ENCODE measurements around the gene LRRC9.

LRRC9 gene

GRCh38 chr14:59959668-59960067 lies 39.7 kb downstream of the LRRC9 start:
- no peak overlapping the region for H3K4me3 ChIP-seq (ENCODE audit: low read depth in 1 of 2, low read length in 2 of 2)
- no peaks in the 10 kb centered on the region for H3K4me1 ChIP-seq (ENCODE audit: control insufficient read depth in 1 of 2, insufficient read depth in 2 of 2, low read length in 2 of 2)
- H3K36me3 ChIP-seq (ENCODE audit: control insufficient read depth in 1 of 2, insufficient read depth in 2 of 2, low read length in 2 of 2), result no peaks in the 10 kb centered on the region
- H3K27ac ChIP-seq (ENCODE audit: low read length), result no peak overlapping the region
- H3K27me3 ChIP-seq (ENCODE audit: low read depth, low read length), result no peaks in the 10 kb centered on the region
- H3K9me3 ChIP-seq (ENCODE audit: control insufficient read depth in 1 of 2, low read length in 2 of 2), result peaks cover 0 to 7% of the 10 kb centered on the region in 2 donors

GRCh38 chr14:59961518-59962062 lies 41.6 kb downstream of the LRRC9 start:
- H3K36me3 ChIP-seq (ENCODE audit: control insufficient read depth in 1 of 2, insufficient read depth in 2 of 2, low read length in 2 of 2), result no peaks in the 10 kb centered on the region
- no peak overlapping the region for H3K4me3 ChIP-seq (ENCODE audit: low read depth in 1 of 2, low read length in 2 of 2)
- no peaks in the 10 kb centered on the region for H3K4me1 ChIP-seq (ENCODE audit: control insufficient read depth in 1 of 2, insufficient read depth in 2 of 2, low read length in 2 of 2)
- no peaks in the 10 kb centered on the region for H3K27me3 ChIP-seq (ENCODE audit: low read depth, low read length)
- H3K27ac ChIP-seq (ENCODE audit: low read length), result no peak overlapping the region
- no peaks in the 10 kb centered on the region for H3K9me3 ChIP-seq (ENCODE audit: control insufficient read depth in 1 of 2, low read length in 2 of 2)

- Histone ChIP-seq H3K36me3 (ENCODE audit: control insufficient read depth in 1 of 2, insufficient read depth in 2 of 2, low read length in 2 of 2) (no peaks in the 10 kb centered on the region), H3K4me1 (ENCODE audit: control insufficient read depth in 1 of 2, insufficient read depth in 2 of 2, low read length in 2 of 2) (no peaks in the 10 kb centered on the region), H3K9me3 (ENCODE audit: control insufficient read depth in 1 of 2, low read length in 2 of 2) (no peaks in the 10 kb centered on the region), H3K4me3 (ENCODE audit: low read depth in 1 of 2, low read length in 2 of 2) (peak overlapping the region in 1 of 2 donors; percentile 73), H3K27ac (ENCODE audit: low read length) (no peak overlapping the region), H3K27me3 (ENCODE audit: low read depth, low read length) (no peaks in the 10 kb centered on the region)
Observed at GRCh38 chr14:59964251-59965007, 44.5 kb downstream of the LRRC9 start.

GRCh38 chr14:59969319-59969718 lies 49.4 kb downstream of the LRRC9 start:
- Histone ChIP-seq H3K27ac (ENCODE audit: low read length) (no peak overlapping the region), H3K9me3 (ENCODE audit: control insufficient read depth in 1 of 2, low read length in 2 of 2) (no peaks in the 10 kb centered on the region), H3K4me3 (ENCODE audit: low read depth in 1 of 2, low read length in 2 of 2) (no peak overlapping the region)

GRCh38 chr14:59981564-59981963 lies 61.6 kb downstream of the LRRC9 start:
- Histone ChIP-seq H3K4me3 (ENCODE audit: low read depth in 1 of 2, low read length in 2 of 2) (no peak overlapping the region), H3K27me3 (ENCODE audit: low read depth, low read length) (no peaks in the 10 kb centered on the region), H3K27ac (ENCODE audit: low read length) (no peak overlapping the region), H3K4me1 (ENCODE audit: control insufficient read depth in 1 of 2, insufficient read depth in 2 of 2, low read length in 2 of 2) (no peaks in the 10 kb centered on the region), H3K9me3 (ENCODE audit: control insufficient read depth in 1 of 2, low read length in 2 of 2) (no peaks in the 10 kb centered on the region), H3K36me3 (ENCODE audit: control insufficient read depth in 1 of 2, insufficient read depth in 2 of 2, low read length in 2 of 2) (no peaks in the 10 kb centered on the region)

More at GRCh38 chr14:59969319-59969718, 49.4 kb downstream of the LRRC9 start:
- no peaks in the 10 kb centered on the region for H3K4me1 ChIP-seq (ENCODE audit: control insufficient read depth in 1 of 2, insufficient read depth in 2 of 2, low read length in 2 of 2)
- no peaks in the 10 kb centered on the region for H3K36me3 ChIP-seq (ENCODE audit: control insufficient read depth in 1 of 2, insufficient read depth in 2 of 2, low read length in 2 of 2)
- H3K27me3 ChIP-seq (ENCODE audit: low read depth, low read length), result no peaks in the 10 kb centered on the region

GRCh38 chr14:59983048-59983447 lies 63.1 kb downstream of the LRRC9 start:
- no peak overlapping the region for H3K4me3 ChIP-seq (ENCODE audit: low read depth in 1 of 2, low read length in 2 of 2)
- H3K36me3 ChIP-seq (ENCODE audit: control insufficient read depth in 1 of 2, insufficient read depth in 2 of 2, low read length in 2 of 2), result no peaks in the 10 kb centered on the region

GRCh38 chr14:59986556-59987059 lies 66.7 kb downstream of the LRRC9 start:
- H3K36me3 ChIP-seq (ENCODE audit: control insufficient read depth in 1 of 2, insufficient read depth in 2 of 2, low read length in 2 of 2), result no peaks in the 10 kb centered on the region
- H3K4me3 ChIP-seq (ENCODE audit: low read depth in 1 of 2, low read length in 2 of 2), result no peak overlapping the region
- H3K27ac ChIP-seq (ENCODE audit: low read length), result no peak overlapping the region
- no peaks in the 10 kb centered on the region for H3K27me3 ChIP-seq (ENCODE audit: low read depth, low read length)
- no peaks in the 10 kb centered on the region for H3K4me1 ChIP-seq (ENCODE audit: control insufficient read depth in 1 of 2, insufficient read depth in 2 of 2, low read length in 2 of 2)
- H3K9me3 ChIP-seq (ENCODE audit: control insufficient read depth in 1 of 2, low read length in 2 of 2), result no peaks in the 10 kb centered on the region

More at GRCh38 chr14:59983048-59983447, 63.1 kb downstream of the LRRC9 start:
- Histone ChIP-seq H3K27me3 (ENCODE audit: low read depth, low read length) (no peaks in the 10 kb centered on the region), H3K4me1 (ENCODE audit: control insufficient read depth in 1 of 2, insufficient read depth in 2 of 2, low read length in 2 of 2) (no peaks in the 10 kb centered on the region), H3K27ac (ENCODE audit: low read length) (no peak overlapping the region), H3K9me3 (ENCODE audit: control insufficient read depth in 1 of 2, low read length in 2 of 2) (no peaks in the 10 kb centered on the region)

GRCh38 chr14:59997449-59997848 lies 77.5 kb downstream of the LRRC9 start:
- Histone ChIP-seq H3K27me3 (ENCODE audit: low read depth, low read length) (no peaks in the 10 kb centered on the region), H3K4me1 (ENCODE audit: control insufficient read depth in 1 of 2, insufficient read depth in 2 of 2, low read length in 2 of 2) (no peaks in the 10 kb centered on the region), H3K27ac (ENCODE audit: low read length) (no peak overlapping the region), H3K4me3 (ENCODE audit: low read depth in 1 of 2, low read length in 2 of 2) (no peak overlapping the region), H3K36me3 (ENCODE audit: control insufficient read depth in 1 of 2, insufficient read depth in 2 of 2, low read length in 2 of 2) (no peaks in the 10 kb centered on the region), H3K9me3 (ENCODE audit: control insufficient read depth in 1 of 2, low read length in 2 of 2) (no peaks in the 10 kb centered on the region)

GRCh38 chr14:59997966-59998365 lies 78.0 kb downstream of the LRRC9 start:
- Histone ChIP-seq H3K27ac (ENCODE audit: low read length) (no peak overlapping the region), H3K27me3 (ENCODE audit: low read depth, low read length) (no peaks in the 10 kb centered on the region), H3K4me3 (ENCODE audit: low read depth in 1 of 2, low read length in 2 of 2) (no peak overlapping the region), H3K4me1 (ENCODE audit: control insufficient read depth in 1 of 2, insufficient read depth in 2 of 2, low read length in 2 of 2) (no peaks in the 10 kb centered on the region), H3K36me3 (ENCODE audit: control insufficient read depth in 1 of 2, insufficient read depth in 2 of 2, low read length in 2 of 2) (no peaks in the 10 kb centered on the region), H3K9me3 (ENCODE audit: control insufficient read depth in 1 of 2, low read length in 2 of 2) (no peaks in the 10 kb centered on the region)

- no peaks in the 10 kb centered on the region for H3K36me3 ChIP-seq (ENCODE audit: control insufficient read depth in 1 of 2, insufficient read depth in 2 of 2, low read length in 2 of 2)
- H3K4me1 ChIP-seq (ENCODE audit: control insufficient read depth in 1 of 2, insufficient read depth in 2 of 2, low read length in 2 of 2), result no peaks in the 10 kb centered on the region
- H3K9me3 ChIP-seq (ENCODE audit: control insufficient read depth in 1 of 2, low read length in 2 of 2), result no peaks in the 10 kb centered on the region
- no peak overlapping the region for H3K27ac ChIP-seq (ENCODE audit: low read length)
- H3K27me3 ChIP-seq (ENCODE audit: low read depth, low read length), result no peaks in the 10 kb centered on the region
- H3K4me3 ChIP-seq (ENCODE audit: low read depth in 1 of 2, low read length in 2 of 2), result no peak overlapping the region
Observed at GRCh38 chr14:59998564-59998963, 78.6 kb downstream of the LRRC9 start.

GRCh38 chr14:60002819-60003492 lies 83.0 kb downstream of the LRRC9 start:
- Histone ChIP-seq H3K9me3 (ENCODE audit: control insufficient read depth in 1 of 2, low read length in 2 of 2) (no peaks in the 10 kb centered on the region), H3K27ac (ENCODE audit: low read length) (no peak overlapping the region)

More at GRCh38 chr14:60002819-60003492, 83.0 kb downstream of the LRRC9 start:
- H3K36me3 ChIP-seq (ENCODE audit: control insufficient read depth in 1 of 2, insufficient read depth in 2 of 2, low read length in 2 of 2), result no peaks in the 10 kb centered on the region
- H3K27me3 ChIP-seq (ENCODE audit: low read depth, low read length), result no peaks in the 10 kb centered on the region
- no peaks in the 10 kb centered on the region for H3K4me1 ChIP-seq (ENCODE audit: control insufficient read depth in 1 of 2, insufficient read depth in 2 of 2, low read length in 2 of 2)
- H3K4me3 ChIP-seq (ENCODE audit: low read depth in 1 of 2, low read length in 2 of 2), result no peak overlapping the region
